Activated naive CD4-positive, alpha-beta T cell treated with anti-CD3 and anti-CD28 coated beads, Interleukin-2, amount 50 U/mL, for 24 hours (primary cell): ENCODE results near the gene AUTS2.

ENCODE experiments used
- H3K27ac Mint-ChIP-seq: one replicate; pipeline ENCODE4 v1.8.0; 2021; ENCODE audit warnings: mild to moderate bottlenecking, mixed read lengths
- H3K27me3 Mint-ChIP-seq: one replicate; pipeline ENCODE4 v1.8.0; 2021; ENCODE audit warnings: mixed read lengths
- H3K36me3 Mint-ChIP-seq: one replicate; pipeline ENCODE4 v1.8.0; 2021; ENCODE audit warnings: mixed read lengths
- H3K4me1 Mint-ChIP-seq: one replicate; pipeline ENCODE4 v1.8.0; 2021; ENCODE audit warnings: mixed read lengths
- H3K4me3 Mint-ChIP-seq: one replicate; pipeline ENCODE4 v1.8.0; 2021; ENCODE audit warnings: mild to moderate bottlenecking, mixed read lengths
- H3K9me3 Mint-ChIP-seq: one replicate; pipeline ENCODE4 v1.8.0; 2021; ENCODE audit warnings: mixed read lengths

The AUTS2 gene

GRCh38 chr7:69818636-69819332, 220.5 kb downstream of the AUTS2 start:
- no peaks in the 10 kb centered on the region for H3K36me3 Mint-ChIP-seq
- no peak overlapping the region for H3K4me3 Mint-ChIP-seq
- no peaks in the 10 kb centered on the region for H3K9me3 Mint-ChIP-seq

GRCh38 chr7:69819333-69819705, 221.0 kb downstream of the AUTS2 start:
- no peaks in the 10 kb centered on the region for H3K36me3 Mint-ChIP-seq
- no peak overlapping the region for H3K27ac Mint-ChIP-seq

More at GRCh38 chr7:69818636-69819332, 220.5 kb downstream of the AUTS2 start:
- Mint-ChIP-seq H3K4me1 (no peaks in the 10 kb centered on the region), H3K27ac (no peak overlapping the region), H3K27me3 (no peaks in the 10 kb centered on the region)

GRCh38 chr7:69820479-69821192, 222.4 kb downstream of the AUTS2 start:
- Mint-ChIP-seq H3K36me3 (no peaks in the 10 kb centered on the region), H3K9me3 (no peaks in the 10 kb centered on the region), H3K27me3 (no peaks in the 10 kb centered on the region), H3K4me1 (peaks cover 5% of the 10 kb centered on the region), H3K27ac (no peak overlapping the region), H3K4me3 (no peak overlapping the region)

More at GRCh38 chr7:69819333-69819705, 221.0 kb downstream of the AUTS2 start:
- Mint-ChIP-seq H3K4me3 (no peak overlapping the region), H3K27me3 (no peaks in the 10 kb centered on the region), H3K4me1 (no peaks in the 10 kb centered on the region), H3K9me3 (no peaks in the 10 kb centered on the region)

- H3K9me3 Mint-ChIP-seq: no peaks in the 10 kb centered on the region
- H3K4me3 Mint-ChIP-seq: no peak overlapping the region
- H3K27me3 Mint-ChIP-seq: no peaks in the 10 kb centered on the region
- no peak overlapping the region for H3K27ac Mint-ChIP-seq
- H3K36me3 Mint-ChIP-seq: no peaks in the 10 kb centered on the region
- peaks cover 5% of the 10 kb centered on the region for H3K4me1 Mint-ChIP-seq
These were observed 224.1 kb downstream of the AUTS2 start for GRCh38 chr7:69822386-69822785.

- no peaks in the 10 kb centered on the region for H3K27me3 Mint-ChIP-seq
- H3K4me1 Mint-ChIP-seq: peaks cover 5% of the 10 kb centered on the region
- no peaks in the 10 kb centered on the region for H3K36me3 Mint-ChIP-seq
- H3K4me3 Mint-ChIP-seq: peak overlapping the region; percentile 5
- H3K9me3 Mint-ChIP-seq: no peaks in the 10 kb centered on the region
- no peak overlapping the region for H3K27ac Mint-ChIP-seq
These were observed 225.0 kb downstream of the AUTS2 start for GRCh38 chr7:69823151-69823744.

- peaks cover 5% of the 10 kb centered on the region for H3K4me1 Mint-ChIP-seq
- no peaks in the 10 kb centered on the region for H3K36me3 Mint-ChIP-seq
- no peak overlapping the region for H3K27ac Mint-ChIP-seq
- H3K4me3 Mint-ChIP-seq: no peak overlapping the region
- H3K9me3 Mint-ChIP-seq: no peaks in the 10 kb centered on the region
- no peaks in the 10 kb centered on the region for H3K27me3 Mint-ChIP-seq
These were observed 227.1 kb downstream of the AUTS2 start for GRCh38 chr7:69825113-69825972.

- Mint-ChIP-seq H3K9me3 (no peaks in the 10 kb centered on the region), H3K4me1 (peaks cover 5% of the 10 kb centered on the region), H3K4me3 (no peak overlapping the region), H3K27ac (no peak overlapping the region), H3K36me3 (no peaks in the 10 kb centered on the region), H3K27me3 (no peaks in the 10 kb centered on the region)
These were observed 228.0 kb downstream of the AUTS2 start for GRCh38 chr7:69826283-69826682.

- no peaks in the 10 kb centered on the region for H3K27me3 Mint-ChIP-seq
- H3K4me1 Mint-ChIP-seq: peaks cover 5% of the 10 kb centered on the region
- no peaks in the 10 kb centered on the region for H3K36me3 Mint-ChIP-seq
- H3K27ac Mint-ChIP-seq: no peak overlapping the region
- no peak overlapping the region for H3K4me3 Mint-ChIP-seq
- H3K9me3 Mint-ChIP-seq: no peaks in the 10 kb centered on the region
These were observed 228.9 kb downstream of the AUTS2 start for GRCh38 chr7:69827140-69827539.

- no peaks in the 10 kb centered on the region for H3K9me3 Mint-ChIP-seq
- no peaks in the 10 kb centered on the region for H3K27me3 Mint-ChIP-seq
- peaks cover 5% of the 10 kb centered on the region for H3K4me1 Mint-ChIP-seq
- H3K27ac Mint-ChIP-seq: no peak overlapping the region
- no peak overlapping the region for H3K4me3 Mint-ChIP-seq
- H3K36me3 Mint-ChIP-seq: no peaks in the 10 kb centered on the region
These were observed 229.3 kb downstream of the AUTS2 start for GRCh38 chr7:69827558-69827957.

- Mint-ChIP-seq H3K27me3 (no peaks in the 10 kb centered on the region), H3K9me3 (no peaks in the 10 kb centered on the region), H3K4me3 (no peak overlapping the region), H3K27ac (no peak overlapping the region), H3K4me1 (no peaks in the 10 kb centered on the region), H3K36me3 (no peaks in the 10 kb centered on the region)
These were observed 234.1 kb downstream of the AUTS2 start for GRCh38 chr7:69832356-69832755.

- Mint-ChIP-seq H3K36me3 (no peaks in the 10 kb centered on the region), H3K27ac (no peak overlapping the region), H3K4me3 (no peak overlapping the region), H3K27me3 (no peaks in the 10 kb centered on the region), H3K9me3 (no peaks in the 10 kb centered on the region), H3K4me1 (no peaks in the 10 kb centered on the region)
These were observed 235.7 kb downstream of the AUTS2 start for GRCh38 chr7:69833964-69834363.

- Mint-ChIP-seq H3K27ac (no peak overlapping the region), H3K27me3 (peaks cover 1% of the 10 kb centered on the region), H3K36me3 (no peaks in the 10 kb centered on the region), H3K4me3 (no peak overlapping the region), H3K4me1 (no peaks in the 10 kb centered on the region), H3K9me3 (no peaks in the 10 kb centered on the region)
These were observed 238.4 kb downstream of the AUTS2 start for GRCh38 chr7:69836702-69837101.

GRCh38 chr7:69837387-69838068, 239.3 kb downstream of the AUTS2 start:
- H3K27me3 Mint-ChIP-seq: peaks cover 1% of the 10 kb centered on the region
- no peaks in the 10 kb centered on the region for H3K36me3 Mint-ChIP-seq
- no peaks in the 10 kb centered on the region for H3K4me1 Mint-ChIP-seq
- H3K9me3 Mint-ChIP-seq: no peaks in the 10 kb centered on the region
- H3K27ac Mint-ChIP-seq: no peak overlapping the region
- no peak overlapping the region for H3K4me3 Mint-ChIP-seq

- Mint-ChIP-seq H3K9me3 (peaks cover 7% of the 10 kb centered on the region), H3K4me3 (no peak overlapping the region), H3K36me3 (no peaks in the 10 kb centered on the region), H3K27ac (no peak overlapping the region), H3K27me3 (peaks cover 1% of the 10 kb centered on the region), H3K4me1 (no peaks in the 10 kb centered on the region)
These were observed 241.5 kb downstream of the AUTS2 start for GRCh38 chr7:69839782-69840181.

GRCh38 chr7:69840248-69840647, 242.0 kb downstream of the AUTS2 start:
- H3K4me3 Mint-ChIP-seq: no peak overlapping the region
- no peaks in the 10 kb centered on the region for H3K4me1 Mint-ChIP-seq
- H3K27me3 Mint-ChIP-seq: peaks cover 1% of the 10 kb centered on the region
- no peak overlapping the region for H3K27ac Mint-ChIP-seq
- peaks cover 7% of the 10 kb centered on the region for H3K9me3 Mint-ChIP-seq
- no peaks in the 10 kb centered on the region for H3K36me3 Mint-ChIP-seq
